ENCODE results near the gene ABCC3.
"Not testable (repeated sequence)": the region's sequence is repeated elsewhere in the genome, so short reads cannot be mapped to it uniquely, and the experiment has no call there.

Gene ABCC3

DNA sequence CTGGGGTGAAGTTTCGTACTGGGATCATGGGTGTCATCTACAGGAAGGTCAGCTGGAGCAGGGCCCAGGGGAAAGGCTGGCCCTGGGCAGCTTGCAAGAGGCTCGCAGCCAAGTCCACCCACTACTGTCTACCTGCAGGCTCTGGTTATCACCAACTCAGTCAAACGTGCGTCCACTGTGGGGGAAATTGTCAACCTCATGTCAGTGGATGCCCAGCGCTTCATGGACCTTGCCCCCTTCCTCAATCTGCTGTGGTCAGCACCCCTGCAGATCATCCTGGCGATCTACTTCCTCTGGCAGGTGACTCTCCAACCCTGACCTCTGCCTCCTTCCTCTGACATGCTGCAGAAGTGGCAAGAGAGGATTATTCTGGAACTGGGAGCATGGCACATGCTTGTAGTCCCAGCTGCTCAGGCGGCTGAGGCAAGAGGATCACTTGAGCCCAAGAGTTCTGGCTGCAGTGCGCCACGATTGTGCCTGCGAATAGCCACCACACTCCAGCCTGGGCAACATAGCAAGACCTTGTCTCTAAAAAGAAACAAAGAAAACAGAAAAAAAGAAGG, 29.2 kb downstream of the ABCC3 start:
- DNase-seq (ENCODE audit: low read depth in 2 of 3, low spot score in 2 of 3) = no peak

DNA sequence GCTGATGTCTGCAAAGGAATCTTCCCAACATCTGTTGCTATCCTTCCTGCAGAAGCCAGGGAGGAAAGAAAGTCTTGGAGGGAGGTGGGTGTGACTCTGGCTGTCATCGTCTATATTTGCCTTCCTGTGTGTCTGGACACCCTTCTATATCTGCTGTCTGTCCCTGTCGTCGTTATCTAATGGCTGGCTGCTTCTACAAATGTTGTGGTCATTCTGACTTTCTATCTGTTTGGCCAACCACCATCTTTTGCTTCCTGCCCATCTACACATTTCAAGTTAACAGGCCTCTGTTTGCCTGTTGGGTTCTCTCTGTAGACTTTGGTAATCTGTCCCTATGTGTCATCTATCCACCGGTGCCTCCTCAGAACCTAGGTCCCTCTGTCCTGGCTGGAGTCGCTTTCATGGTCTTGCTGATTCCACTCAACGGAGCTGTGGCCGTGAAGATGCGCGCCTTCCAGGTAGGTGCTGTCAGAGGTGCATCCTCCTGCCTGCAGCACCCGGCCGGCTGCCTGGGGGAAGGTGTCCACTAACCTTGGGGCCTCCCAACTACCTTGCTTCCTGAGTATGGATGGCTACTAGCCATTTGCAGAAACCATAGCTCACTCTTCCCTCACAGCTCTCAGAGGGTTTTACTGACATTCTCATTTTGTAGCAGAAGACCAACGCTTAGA, 30.2 kb downstream of the ABCC3 start:
- DNase-seq (ENCODE audit: low read depth in 2 of 3, low spot score in 2 of 3) = no peak

DNA sequence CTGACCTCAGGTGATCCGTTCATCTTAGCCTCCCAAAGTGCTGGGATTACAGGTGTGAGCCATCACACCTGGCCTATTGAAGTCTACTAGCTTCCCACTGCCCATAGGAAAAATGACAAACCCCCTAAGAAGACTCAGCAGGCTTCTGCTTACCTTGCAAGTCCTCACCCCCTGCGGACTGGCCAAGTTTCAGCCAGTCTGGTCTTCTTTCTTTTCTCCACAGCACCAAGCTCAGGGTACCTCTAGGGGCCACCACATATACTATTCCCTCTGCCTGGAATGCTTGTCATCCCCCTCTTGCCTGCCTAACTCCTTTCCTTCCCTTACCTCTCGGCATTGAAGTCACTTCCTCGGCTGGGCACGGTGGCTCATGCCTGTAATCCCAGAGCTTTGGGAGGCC, 31.2 kb downstream of the ABCC3 start:
- DNase-seq (ENCODE audit: low read depth in 2 of 3, low spot score in 2 of 3) = no peak

DNA sequence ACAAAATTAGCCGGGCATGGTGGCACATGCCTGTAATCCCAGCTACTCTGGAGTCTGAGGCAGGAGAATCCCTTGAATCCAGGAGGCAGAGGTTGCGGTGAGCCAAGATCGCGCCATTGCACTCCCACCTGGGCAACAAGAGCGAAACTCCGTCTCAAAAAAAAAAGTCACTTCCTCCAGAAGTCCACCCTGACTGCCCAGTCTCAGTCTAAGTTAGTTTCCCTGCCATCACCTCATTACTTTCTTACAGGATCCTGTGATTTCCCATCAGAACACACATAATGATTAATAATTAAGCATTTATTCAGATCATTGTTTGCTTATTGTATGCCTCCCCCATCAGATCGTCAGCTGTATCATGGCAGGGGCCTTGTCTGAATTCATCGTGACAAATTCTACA, 31.6 kb downstream of the ABCC3 start:
- DNase-seq (ENCODE audit: low read depth in 2 of 3, low spot score in 2 of 3) = no peak

- DNase-seq (ENCODE audit: low read depth in 2 of 3, low spot score in 2 of 3) = no peak
Measured at GRCh38 chr17:50667259-50668024, 32.8 kb downstream of the ABCC3 start.

GRCh38 chr17:50668025-50668837, 33.5 kb downstream of the ABCC3 start:
- DNase-seq (ENCODE audit: low read depth in 2 of 3, low spot score in 2 of 3) = no peak

- no peak for DNase-seq (ENCODE audit: low read depth in 2 of 3, low spot score in 2 of 3)
Measured at GRCh38 chr17:50668838-50669581, 34.3 kb downstream of the ABCC3 start.

- no peak for DNase-seq (ENCODE audit: low read depth in 2 of 3, low spot score in 2 of 3)
Measured at GRCh38 chr17:50672071-50672470, 37.4 kb downstream of the ABCC3 start.

GRCh38 chr17:50672831-50673551, 38.3 kb downstream of the ABCC3 start:
- no peak for DNase-seq (ENCODE audit: low read depth in 2 of 3, low spot score in 2 of 3)

GRCh38 chr17:50675190-50675589, 40.5 kb downstream of the ABCC3 start:
- no peak for DNase-seq (ENCODE audit: low read depth in 2 of 3, low spot score in 2 of 3)

GRCh38 chr17:50675627-50676026, 40.9 kb downstream of the ABCC3 start:
- DNase-seq (ENCODE audit: low read depth in 2 of 3, low spot score in 2 of 3) = no peak

GRCh38 chr17:50676065-50676975, 41.6 kb downstream of the ABCC3 start:
- DNase-seq (ENCODE audit: low read depth in 2 of 3, low spot score in 2 of 3) = no peak

DNA sequence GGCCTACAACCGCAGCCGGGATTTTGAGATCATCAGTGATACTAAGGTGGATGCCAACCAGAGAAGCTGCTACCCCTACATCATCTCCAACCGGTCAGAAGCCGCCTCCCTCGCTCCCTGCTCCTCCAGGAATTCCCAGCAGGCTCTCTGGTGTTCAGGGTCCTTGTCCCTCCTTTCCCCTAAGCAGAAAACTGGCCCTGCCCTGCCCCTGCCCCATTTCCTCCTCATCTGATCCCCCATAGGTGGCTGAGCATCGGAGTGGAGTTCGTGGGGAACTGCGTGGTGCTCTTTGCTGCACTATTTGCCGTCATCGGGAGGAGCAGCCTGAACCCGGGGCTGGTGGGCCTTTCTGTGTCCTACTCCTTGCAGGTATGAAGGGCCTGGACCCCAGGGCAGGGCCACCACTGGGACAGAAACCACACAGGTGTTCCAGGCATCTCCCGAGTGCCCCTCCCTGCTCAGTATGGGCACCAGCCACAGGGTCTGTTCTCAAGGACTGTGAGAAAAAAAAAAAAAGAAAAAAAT, 43.2 kb downstream of the ABCC3 start:
- no peak for DNase-seq (ENCODE audit: low read depth in 2 of 3, low spot score in 2 of 3)

DNA sequence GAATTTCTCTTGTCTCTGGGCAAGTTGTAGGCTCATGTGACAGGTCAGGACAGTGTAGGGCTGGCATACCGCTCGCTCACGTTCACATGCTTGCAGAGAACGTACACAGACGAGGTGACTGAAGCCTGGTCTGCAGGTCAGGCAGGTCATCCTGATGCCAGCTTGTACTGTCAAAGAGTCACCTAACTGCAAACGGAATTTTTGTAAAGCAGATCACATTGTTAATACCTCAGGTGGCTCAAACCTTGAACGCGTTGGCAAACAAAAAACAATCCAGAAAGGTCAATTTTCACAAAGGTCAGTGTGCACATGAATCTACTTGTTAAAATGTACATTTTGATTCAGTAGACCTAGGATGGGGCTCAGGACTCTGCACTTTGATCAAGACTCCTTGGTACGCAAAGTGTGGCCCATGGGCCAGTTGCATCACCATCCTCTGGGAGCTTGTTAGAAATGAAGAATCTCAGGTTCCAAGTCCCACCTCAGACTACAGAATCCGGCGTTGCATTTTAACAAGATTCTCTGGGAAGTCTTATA, 44.4 kb downstream of the ABCC3 start:
- DNase-seq (ENCODE audit: low read depth in 2 of 3, low spot score in 2 of 3) = no peak

DNA sequence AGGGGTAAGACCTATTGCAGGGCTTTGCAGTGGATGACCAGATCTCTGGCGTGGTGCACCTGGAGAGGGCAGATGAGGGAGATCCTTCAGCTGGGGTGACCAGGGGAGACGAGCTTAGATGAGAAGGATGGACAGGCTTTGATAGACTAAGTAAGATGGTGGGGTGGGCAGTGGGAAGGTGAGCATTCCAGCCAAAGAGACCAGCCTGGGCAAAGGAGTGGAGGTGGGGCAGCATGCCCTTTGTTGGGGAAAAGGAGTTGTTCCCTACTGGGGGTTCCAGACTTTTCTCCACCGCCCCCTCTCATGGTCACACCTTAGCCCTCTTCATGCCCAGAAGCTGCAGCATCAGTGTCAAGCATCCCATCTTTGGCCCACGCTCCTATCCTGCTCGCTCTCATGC, 45.4 kb downstream of the ABCC3 start:
- DNase-seq (ENCODE audit: low read depth in 2 of 3, low spot score in 2 of 3) = no peak

DNA sequence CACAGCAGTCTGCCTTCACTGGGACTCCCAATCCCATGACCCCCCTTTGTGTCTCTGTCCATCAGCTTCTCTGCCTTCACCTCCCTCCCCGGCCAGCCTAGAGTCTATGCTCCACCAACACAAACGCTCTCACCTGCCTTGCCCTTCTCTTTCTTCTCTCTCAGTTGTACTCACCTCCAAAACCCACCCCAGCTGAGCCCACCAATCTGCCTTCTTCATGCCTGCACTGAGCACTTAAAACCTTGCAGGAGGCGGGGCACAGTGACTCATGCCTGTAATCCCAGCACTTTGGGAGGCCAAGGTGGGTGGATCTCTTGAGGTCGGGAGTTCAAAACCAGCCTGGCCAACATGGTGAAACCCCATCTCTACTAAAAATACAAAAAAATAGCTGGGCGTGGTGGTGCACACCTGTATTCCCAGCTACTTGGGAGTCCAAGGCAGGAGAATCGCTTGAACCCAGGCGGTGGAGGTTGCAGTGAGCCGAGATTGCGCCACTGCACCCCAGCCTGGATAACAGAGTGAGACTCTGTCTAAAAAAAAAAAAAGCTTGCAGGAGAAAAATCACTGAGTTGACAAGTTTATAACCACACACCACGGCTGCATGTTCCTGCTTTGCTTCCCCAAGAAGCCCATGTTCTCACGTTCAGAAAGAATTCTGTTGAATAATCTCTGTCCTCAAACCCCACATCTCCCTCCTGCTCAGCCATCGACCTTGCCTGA, 46.0 kb downstream of the ABCC3 start:
- DNase-seq (ENCODE audit: low read depth in 2 of 3, low spot score in 2 of 3) = not testable (repeated sequence)

DNA sequence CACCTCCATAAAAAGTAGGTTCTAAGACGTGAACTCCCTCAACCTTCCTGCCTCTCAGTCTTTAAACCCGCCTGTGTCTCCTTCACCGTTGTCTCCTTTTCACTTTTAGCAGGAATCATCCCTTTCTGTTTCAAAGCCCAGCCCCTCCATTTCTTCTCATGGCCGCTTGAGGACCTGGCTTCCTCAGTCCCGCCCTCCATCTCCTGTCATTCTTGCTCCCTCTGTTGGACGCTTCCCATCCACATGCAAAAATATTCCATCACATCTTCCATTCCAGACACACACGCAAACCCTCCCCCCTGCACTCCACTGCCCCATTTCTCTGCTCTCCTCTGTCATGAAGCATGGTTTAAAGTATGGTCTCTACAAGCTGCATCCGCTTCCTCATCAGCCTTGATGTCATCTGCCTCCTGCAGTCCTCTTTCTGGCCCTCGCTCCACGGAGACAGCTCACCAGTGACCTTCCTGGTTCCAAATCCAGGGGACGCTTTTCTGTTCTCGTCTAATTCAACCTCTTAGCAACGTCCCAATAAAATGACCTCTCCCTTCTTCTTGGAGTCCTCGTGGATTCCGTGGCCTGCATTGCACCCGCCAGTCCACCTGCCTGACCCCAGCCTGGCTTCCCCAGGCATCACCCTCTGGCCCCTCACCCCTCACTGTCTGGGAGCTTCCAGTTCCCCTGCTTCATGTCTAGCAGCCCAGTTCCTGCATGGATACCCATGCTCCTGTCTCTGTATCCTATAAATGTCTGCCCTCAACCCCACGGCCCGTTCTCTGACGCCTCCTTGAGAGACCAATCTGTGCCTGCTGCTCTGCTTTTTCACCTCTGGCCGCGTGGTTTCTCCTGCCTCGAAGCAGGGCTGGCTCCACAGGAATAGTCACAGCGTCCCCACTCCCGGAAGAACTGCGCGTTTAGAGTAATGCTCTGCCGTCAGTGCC, 46.9 kb downstream of the ABCC3 start:
- DNase-seq (ENCODE audit: low read depth in 2 of 3, low spot score in 2 of 3) = no peak
